ENCODE measurements around the gene MAPK11. TPM values are rescaled to one million over a fixed set of nuclear protein-coding genes. Genes with fewer than 3 reads are reported as not detected.

Gene MAPK11
- total RNA-seq, 4 donors from 2014 or later: 2.0 to 14.0 (median 2.5) TPM; not detected in 1

GRCh38 chr22:50303848-50304527 is 33.8 kb upstream of the MAPK11 start:
- peak overlapping the region in 3 of 4 donors; percentile 12 to 95 (median 74) for H3K4me3 ChIP-seq
- no peaks in the 10 kb centered on the region for H3K36me3 ChIP-seq
- H3K27ac ChIP-seq: peak overlapping the region; percentile 86 to 97 (median 90)
- DNase-seq: peak; percentile 62 to 78 (median 73)
- H3K4me1 ChIP-seq: peaks cover 44 to 89% (median 72%) of the 10 kb centered on the region in 4 donors
- peak in 1 of 2 donors; percentile 31 for TF ChIP-seq POLR2A (IDR thresholded peaks at IDR 0.05)
- TF ChIP-seq CTCF (IDR thresholded peaks at IDR 0.05): peak in 2 of 6 experiments; percentile 8 to 19
- no peaks in the 10 kb centered on the region for H3K27me3 ChIP-seq
- no peaks in the 10 kb centered on the region for H3K9me3 ChIP-seq

GRCh38 chr22:50303515-50303847 is 33.3 kb upstream of the MAPK11 start:
- H3K36me3 ChIP-seq: no peaks in the 10 kb centered on the region
- no peak for TF ChIP-seq POLR2A (IDR thresholded peaks at IDR 0.05)
- TF ChIP-seq CTCF (IDR thresholded peaks at IDR 0.05): no peak
- H3K4me1 ChIP-seq: peaks cover 44 to 88% (median 72%) of the 10 kb centered on the region in 4 donors
- H3K27me3 ChIP-seq: no peaks in the 10 kb centered on the region
- peak overlapping the region; percentile 86 to 97 (median 90) for H3K27ac ChIP-seq
- H3K9me3 ChIP-seq: no peaks in the 10 kb centered on the region
- DNase-seq: no peak
- peak overlapping the region in 2 of 4 donors; percentile 6 to 74 for H3K4me3 ChIP-seq

- Histone ChIP-seq H3K9me3 (no peaks in the 10 kb centered on the region), H3K4me3 (peak overlapping the region in 2 of 4 donors; percentile 3 to 31), H3K36me3 (no peaks in the 10 kb centered on the region), H3K27ac (peak overlapping the region; percentile 86 to 97 (median 90)), H3K4me1 (peaks cover 39 to 81% (median 69%) of the 10 kb centered on the region in 4 donors), H3K27me3 (no peaks in the 10 kb centered on the region)
- DNase-seq: no peak
- no peak for TF ChIP-seq POLR2A (IDR thresholded peaks at IDR 0.05)
- TF ChIP-seq CTCF (IDR thresholded peaks at IDR 0.05): no peak
These were observed 32.4 kb upstream of the MAPK11 start for GRCh38 chr22:50302564-50302963.

GRCh38 chr22:50302041-50302541 is 31.9 kb upstream of the MAPK11 start:
- Histone ChIP-seq H3K9me3 (no peaks in the 10 kb centered on the region), H3K36me3 (no peaks in the 10 kb centered on the region), H3K4me1 (peaks cover 39 to 86% (median 67%) of the 10 kb centered on the region in 4 donors), H3K4me3 (peak overlapping the region in 3 of 4 donors; percentile 3 to 57 (median 31)), H3K27me3 (no peaks in the 10 kb centered on the region), H3K27ac (peak overlapping the region; percentile 86 to 97 (median 90))
- TF ChIP-seq CTCF (IDR thresholded peaks at IDR 0.05): no peak
- no peak for TF ChIP-seq POLR2A (IDR thresholded peaks at IDR 0.05)
- peak in 1 of 3 donors; percentile 73 for DNase-seq

- Histone ChIP-seq H3K27me3 (no peaks in the 10 kb centered on the region), H3K27ac (peak overlapping the region; percentile 86 to 97 (median 90)), H3K36me3 (no peaks in the 10 kb centered on the region), H3K9me3 (no peaks in the 10 kb centered on the region), H3K4me3 (peak overlapping the region in 2 of 4 donors; percentile 31 to 57), H3K4me1 (peaks cover 39 to 91% (median 65%) of the 10 kb centered on the region in 4 donors)
- TF ChIP-seq CTCF (IDR thresholded peaks at IDR 0.05) (no peak), POLR2A (IDR thresholded peaks at IDR 0.05) (no peak)
- peak; percentile 74 to 89 (median 88) for DNase-seq
These were observed 31.4 kb upstream of the MAPK11 start for GRCh38 chr22:50301581-50301991.

Data from Peyer's patch (tissue), 4 donors.